ENCODE measurements around the gene C1QL4.
A peak's percentile ranks its signal among the peaks of the same experiment; 100 is the strongest.
"Not testable (repeated sequence)": the region's sequence is repeated elsewhere in the genome, so short reads cannot be mapped to it uniquely, and the experiment has no call there.

Gene C1QL4

DNA sequence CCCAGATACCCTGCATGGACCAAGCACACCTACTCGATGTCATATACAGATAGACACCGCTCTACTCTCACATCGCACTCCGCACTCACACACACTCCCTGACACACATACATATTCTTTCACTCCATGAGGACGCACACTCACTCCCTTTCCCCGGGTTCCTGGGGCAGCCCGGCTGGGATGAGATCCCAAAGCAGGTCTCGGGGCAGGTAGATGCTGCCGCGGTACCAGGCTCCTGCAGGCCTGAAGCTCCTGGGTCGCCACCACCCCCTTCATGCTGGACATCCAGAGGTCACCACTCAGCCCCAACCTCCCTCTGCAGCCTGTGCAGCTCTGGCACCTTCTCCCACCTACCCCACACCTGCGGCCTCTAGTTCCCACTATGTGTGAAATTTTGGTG is 2.3 kb downstream of the C1QL4 start:
- no peak for DNase-seq (ENCODE audit: low read depth in 2 of 2, low spot score in 1 of 2)

DNA sequence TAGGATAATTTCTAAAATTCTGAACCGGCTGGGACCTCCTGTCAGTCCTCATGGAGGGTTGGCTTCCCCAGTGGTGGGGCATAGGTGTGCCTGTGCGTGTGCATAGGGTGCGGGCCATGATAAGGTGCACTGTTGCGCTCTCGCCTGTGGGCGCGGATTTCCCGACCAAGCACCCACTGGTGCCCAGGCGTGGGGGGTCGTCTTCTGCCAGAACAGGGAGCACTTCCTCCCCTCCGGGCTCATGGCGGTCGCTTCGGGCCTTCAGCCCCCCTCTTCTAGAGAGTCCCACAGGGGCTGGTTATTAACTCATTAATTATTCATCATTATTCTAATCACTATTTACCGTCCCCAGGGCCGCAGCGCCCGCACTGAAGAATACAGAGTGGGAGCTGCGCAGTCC is 2.8 kb downstream of the C1QL4 start:
- DNase-seq (ENCODE audit: low read depth in 2 of 2, low spot score in 1 of 2): no peak

DNA sequence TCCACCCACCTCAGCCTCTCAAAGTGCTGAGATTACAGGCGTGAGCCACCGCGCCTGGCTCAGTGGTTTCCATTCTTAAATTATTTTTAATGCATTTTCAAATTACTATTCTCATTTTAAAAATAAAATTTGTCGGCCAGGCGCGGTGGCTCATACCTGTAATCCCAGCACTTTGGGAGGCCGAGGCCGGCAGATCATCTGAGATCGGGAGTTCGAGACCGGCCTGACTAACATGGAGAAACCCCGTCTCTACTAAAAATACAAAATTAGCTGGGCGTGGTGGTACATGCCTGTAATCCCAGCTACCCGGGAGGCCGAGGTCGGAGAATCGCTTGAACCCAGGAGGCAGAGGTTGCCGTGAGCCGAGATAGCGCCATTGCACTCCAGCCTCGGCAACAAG is 3.2 kb downstream of the C1QL4 start:
- DNase-seq (ENCODE audit: low read depth in 2 of 2, low spot score in 1 of 2): not testable (repeated sequence)

DNA sequence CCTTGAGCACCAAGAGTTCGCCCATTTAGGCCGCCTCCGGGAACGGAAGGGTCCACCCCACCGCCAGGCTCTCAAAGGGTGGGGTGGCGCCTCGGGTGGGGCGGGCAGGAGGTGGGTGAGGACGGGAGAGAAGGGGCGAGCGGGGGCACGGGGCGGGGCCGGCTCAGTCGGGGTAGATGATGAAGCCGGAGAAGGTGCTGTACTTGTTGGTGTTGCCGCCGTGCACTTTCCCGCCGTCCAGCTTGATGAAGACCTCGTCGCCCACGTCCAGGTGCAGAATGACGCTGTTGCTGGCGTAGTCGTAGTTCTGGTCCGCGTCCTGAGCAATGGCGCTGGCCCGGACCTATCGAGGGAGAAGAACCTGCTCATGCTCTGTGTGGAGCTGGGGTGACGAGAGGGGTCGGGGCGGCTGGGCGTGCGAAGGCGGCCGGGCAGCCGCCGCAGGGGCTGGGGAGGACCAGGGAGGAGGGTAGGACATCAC is 4.1 kb downstream of the C1QL4 start:
- DNase-seq (ENCODE audit: low read depth in 2 of 2, low spot score in 1 of 2): no peak

DNA sequence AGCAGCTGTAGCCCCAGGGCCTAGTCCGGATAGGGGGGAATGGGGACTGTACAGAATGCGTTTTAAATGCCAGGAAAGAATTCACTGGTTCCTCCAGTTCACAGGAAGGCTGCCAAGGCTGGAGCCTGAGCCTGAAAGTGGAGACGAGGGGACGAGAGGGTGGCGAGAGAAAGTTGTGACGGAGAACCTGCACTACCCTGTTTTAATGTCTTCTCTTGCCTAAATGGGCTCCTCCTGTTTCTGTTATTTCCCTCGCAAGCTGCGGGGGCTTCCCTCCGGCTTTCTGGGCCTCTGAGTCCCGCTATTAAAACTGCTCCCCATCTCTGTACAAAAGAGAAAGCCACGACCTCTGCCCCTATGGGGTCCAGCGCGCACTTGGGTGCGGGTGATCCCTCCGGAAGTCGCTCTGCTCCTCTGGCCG is 4.5 kb downstream of the C1QL4 start:
- no peak for DNase-seq (ENCODE audit: low read depth in 2 of 2, low spot score in 1 of 2)

DNA sequence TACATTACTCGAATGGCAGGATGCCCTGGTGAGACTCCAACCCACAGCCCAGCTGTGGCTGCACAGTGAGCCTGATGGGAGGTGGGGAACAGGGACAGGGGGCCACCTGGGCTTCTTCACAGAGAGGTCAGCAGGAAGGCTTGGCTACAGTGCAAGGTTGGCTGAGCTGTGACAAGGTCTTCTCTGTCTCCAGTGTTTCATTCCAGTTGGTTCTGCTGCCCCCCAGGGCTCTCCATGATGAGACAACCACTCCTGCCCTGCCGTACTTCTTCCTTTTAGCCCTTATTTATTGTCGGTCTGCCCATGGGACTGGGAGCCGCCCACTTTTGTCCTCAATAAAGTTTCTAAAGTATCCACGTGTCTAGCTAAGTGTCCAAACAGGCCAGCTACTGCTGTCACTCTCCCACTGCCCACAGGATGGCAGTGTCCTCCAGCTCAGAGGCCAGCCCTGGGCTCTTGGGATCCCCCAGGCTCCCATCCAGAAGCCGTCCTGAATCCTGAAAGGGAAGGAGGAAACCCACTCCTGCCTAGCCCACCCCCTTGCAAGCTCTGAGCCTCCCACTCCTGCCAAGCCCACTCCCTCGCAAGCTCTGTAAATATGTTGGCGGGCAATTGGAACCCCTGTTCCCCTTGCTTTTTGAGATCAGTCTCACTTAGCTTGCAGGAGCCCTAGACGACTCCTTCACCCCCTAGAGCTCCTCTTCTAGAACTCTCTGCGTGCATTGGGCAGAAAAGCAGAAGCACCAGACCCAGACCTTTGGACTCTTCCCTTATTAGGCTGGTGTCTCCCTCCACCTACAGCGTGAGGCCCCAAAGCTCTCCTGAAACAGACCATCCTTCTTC is 5.4 kb downstream of the C1QL4 start:
- no peak for DNase-seq (ENCODE audit: low read depth in 2 of 2, low spot score in 1 of 2)

DNA sequence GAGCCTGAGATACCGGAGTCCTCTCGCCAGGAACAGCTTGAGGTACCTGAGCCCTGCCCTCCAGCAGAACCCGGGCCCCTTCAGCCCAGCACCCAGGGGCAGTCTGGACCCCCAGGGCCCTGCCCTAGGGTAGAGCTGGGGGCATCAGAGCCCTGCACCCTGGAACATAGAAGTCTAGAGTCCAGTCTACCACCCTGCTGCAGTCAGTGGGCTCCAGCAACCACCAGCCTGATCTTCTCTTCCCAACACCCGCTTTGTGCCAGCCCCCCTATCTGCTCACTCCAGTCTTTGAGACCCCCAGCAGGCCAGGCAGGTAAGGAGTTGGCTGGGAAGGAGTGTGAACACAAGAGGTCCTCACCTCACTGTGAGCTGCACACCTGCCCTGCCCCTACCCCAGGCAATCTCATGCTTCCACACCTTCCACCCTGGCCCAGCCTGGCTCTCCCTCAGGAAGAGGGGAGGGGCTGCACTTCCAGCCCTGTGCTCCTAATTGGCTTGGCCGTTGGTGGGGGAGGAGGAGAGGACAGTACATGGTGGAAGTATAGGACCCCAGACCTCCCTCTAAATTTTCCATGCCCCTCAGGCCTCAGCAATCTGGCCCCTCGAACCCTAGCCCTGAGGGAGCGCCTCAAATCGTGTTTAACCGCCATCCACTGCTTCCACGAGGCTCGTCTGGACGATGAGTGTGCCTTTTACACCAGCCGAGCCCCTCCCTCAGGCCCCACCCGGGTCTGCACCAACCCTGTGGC is 6.2 kb downstream of the C1QL4 start:
- DNase-seq (ENCODE audit: low read depth in 2 of 2, low spot score in 1 of 2): no peak

DNA sequence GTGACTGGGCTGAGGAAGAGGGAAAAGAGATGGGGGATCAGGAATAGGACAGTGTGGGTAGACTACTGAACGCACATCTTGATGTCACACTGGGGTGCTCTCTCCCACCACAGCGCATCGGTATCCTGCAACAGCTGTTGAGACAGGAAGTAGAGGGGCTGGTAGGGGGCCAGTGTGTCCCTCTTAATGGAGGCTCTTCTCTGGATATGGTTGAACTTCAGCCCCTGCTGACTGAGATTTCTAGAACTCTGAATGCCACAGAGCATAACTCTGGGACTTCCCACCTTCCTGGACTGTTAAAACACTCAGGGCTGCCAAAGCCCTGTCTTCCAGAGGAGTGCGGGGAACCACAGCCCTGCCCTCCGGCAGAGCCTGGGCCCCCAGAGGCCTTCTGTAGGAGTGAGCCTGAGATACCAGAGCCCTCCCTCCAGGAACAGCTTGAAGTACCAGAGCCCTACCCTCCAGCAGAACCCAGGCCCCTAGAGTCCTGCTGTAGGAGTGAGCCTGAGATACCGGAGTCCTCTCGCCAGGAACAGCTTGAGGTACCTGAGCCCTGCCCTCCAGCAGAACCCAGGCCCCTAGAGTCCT is 6.9 kb downstream of the C1QL4 start:
- no peak for DNase-seq (ENCODE audit: low read depth in 2 of 2, low spot score in 1 of 2)

DNA sequence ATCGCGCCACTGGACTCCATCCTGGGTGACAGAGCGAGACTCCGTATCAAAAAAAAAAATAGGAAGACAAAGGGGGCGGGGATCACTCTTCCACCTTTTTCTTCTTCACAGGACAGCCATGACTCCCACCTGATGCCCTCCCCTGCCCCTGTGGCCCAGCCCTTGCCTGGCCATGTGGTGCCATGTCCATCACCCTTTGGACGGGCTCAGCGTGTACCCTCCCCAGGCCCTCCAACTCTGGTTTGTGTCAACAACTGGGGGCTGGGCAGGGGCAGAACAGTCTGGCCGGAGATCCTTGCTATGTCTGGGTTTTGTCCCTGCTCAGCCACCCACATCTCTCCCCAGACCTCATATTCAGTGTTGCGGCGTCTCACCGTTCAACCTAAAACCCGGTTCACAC is 8.2 kb downstream of the C1QL4 start:
- no peak for DNase-seq (ENCODE audit: low read depth in 2 of 2, low spot score in 1 of 2)

DNA sequence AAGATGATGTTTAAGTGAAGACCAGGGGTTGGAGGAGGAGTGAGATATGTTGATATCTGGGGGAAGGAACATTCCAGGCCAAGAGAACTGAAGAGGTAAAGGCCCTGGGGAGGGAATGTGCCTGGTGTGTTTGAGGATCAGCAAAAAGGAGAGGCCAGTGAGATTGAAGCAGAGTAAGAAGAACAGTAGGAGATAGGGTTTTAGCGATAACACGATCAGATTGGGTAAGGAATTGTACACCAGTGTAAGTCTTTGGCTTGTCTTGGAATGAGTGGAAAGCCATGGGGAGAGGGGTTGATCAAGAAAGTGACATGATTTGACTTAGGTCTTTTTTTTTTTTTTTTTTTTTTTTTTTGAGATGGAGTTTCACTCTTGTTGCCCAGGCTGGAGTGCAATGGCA is 9.1 kb downstream of the C1QL4 start:
- DNase-seq (ENCODE audit: low read depth in 2 of 2, low spot score in 1 of 2): no peak

DNA sequence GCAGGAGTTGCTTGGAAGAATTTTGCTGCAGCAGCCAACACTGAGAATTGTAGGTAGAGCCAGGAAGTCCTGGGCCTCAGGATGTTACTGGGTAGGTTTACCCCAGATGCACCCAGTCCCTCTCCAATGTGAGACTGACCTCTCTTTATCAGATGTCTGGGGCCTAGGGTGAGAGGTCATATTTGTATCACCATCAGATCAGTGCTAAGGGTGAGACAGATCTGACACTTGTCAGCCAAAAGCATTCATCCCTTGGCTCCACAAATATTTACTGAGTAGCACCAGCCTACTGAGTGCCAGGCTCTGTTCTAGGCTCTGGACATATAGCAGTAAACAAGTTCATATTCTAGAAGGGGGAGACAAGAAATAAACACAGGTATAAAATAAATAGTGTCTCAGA is 9.6 kb downstream of the C1QL4 start:
- DNase-seq (ENCODE audit: low read depth in 2 of 2, low spot score in 1 of 2): no peak

DNA sequence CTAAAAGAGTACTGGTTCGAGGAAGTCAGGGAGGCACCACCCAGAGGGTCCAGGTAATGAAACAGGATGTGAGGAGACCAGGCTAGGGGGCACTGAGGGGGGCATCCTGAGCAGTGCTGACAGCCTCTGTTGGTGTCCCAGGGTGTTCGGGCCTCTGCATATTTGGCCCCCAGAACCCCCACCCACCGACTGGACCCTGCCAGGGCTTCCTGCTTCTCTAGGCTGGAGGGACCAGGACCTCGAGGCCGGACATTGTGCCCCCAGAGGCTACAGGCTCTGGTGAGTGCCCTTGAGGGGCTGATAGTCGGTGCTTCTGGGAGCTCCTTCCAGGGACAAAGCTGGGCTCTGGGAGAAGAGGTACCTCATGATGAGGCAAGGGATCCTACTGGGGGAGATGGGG is 11.4 kb downstream of the C1QL4 start:
- no peak for DNase-seq (ENCODE audit: low read depth in 2 of 2, low spot score in 1 of 2)

DNA sequence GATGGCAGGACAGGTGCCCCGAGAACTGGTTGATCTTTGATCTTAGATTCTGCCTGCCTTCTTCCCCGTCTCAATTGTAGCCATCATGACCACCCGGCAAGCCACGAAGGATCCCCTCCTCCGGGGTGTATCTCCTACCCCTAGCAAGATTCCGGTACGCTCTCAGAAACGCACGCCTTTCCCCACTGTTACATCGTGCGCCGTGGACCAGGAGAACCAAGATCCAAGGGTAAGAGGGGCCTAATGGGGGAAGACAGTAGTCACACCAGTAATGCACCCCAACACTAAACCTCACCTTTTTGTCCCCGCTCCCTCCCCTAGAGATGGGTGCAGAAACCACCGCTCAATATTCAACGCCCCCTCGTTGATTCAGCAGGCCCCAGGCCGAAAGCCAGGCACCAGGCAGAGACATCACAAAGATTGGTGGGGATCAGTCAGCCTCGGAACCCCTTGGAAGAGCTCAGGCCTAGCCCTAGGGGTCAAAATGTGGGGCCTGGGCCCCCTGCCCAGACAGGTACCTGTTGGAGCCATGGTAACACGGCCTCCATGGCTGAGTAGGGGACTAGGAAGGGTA is 13.4 kb downstream of the C1QL4 start:
- no peak for DNase-seq (ENCODE audit: low read depth in 2 of 2, low spot score in 1 of 2)

DNA sequence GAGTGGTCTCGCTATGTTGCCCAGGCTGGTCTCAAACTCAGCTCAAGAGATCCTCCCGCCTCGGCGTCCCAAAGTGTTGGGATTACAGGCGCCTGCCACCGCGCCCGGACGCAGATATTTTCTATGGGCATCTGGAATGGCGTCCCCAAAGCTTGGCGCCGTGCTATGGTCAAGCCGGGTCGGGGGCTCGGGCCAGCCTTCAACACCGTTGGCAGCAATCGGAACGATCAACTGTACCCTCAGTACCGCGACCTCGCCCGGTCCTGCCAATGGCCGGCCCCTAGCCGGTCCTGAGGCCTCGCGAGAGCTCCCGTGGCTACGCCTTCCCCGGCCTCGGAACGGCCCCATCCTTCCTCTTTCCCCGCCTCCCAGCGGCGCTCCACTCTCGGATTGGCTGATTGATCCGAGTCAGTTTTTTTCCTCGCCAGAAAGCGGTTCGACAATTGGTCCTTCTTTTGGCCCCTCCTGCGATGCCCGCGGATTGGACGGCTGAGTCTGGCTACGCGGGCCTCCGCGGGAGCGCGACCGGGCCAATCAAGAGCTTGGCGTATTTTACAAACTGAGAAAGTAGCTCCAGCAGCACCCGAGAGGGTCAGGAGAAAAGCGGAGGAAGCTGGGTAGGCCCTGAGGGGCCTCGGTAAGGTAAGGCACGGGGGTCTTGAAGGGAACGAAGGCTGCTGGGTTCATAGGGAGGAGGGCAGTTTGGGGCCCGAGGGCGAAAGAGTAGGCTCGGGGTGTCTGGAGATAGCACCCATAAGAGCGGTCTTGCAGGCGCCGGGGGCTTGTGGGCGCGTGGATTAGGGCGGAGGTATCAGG is 14.1 kb downstream of the C1QL4 start, which contains the start of gene TROAP:
Gene TROAP (plus strand): TSS at position 548 of the 816 bp plus-strand sequence. CDS start 354 bp downstream, outside the sequence.
- peak; percentile 82 to 93 for DNase-seq (ENCODE audit: low read depth in 2 of 2, low spot score in 1 of 2)

DNA sequence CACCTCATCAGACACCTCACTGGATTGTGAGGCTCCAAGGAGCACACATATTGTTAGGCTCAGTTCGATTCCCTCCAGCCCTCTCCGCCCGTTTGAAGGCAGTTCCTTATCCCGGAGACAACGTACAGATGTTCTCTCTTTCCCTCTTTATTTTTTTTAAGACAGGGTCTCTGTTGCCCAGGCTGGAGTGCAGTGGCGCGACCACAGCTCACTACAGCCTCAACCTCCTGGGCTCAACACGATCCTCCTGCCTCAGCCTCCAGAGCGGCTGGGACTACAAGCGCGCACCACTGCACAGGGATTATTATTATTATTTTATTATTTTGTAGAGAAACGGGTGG is 14.7 kb downstream of the C1QL4 start:
- DNase-seq (ENCODE audit: low read depth in 2 of 2, low spot score in 1 of 2): no peak

DNA sequence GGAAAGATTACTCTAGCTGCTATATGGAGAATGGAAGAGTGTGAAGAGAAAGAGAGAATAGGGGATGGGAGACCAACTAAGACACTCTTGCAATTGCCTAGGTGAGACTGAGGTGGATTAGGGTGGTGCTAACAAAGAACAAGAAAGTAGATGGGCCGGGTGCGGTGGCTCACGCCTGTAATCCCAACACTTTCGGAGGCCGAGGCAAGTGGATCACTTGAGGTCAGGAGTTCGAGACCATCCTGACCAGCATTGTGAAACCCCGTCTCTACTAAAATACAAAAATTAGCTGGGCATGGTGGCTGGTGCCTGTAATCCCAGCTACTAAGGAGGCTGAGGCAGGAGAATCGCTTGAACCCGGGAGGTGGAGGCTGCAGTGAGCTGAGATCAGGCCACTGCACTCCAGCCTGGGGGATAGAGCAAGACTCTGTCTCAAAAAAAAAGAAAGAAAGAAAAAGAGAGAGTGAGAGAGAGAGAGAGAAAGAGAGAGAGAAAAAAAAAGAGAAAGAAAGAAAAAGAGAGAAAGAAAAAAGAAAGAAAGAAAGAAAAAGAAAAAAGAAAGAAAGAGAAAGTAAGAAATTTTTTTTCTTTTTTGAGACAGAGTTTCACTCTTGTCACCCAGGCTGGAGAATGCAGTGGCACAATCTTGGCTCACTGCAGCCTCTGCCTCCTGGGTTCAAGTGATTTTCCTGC is 16.4 kb downstream of the C1QL4 start:
- DNase-seq (ENCODE audit: low read depth in 2 of 2, low spot score in 1 of 2): not testable (repeated sequence)

DNA sequence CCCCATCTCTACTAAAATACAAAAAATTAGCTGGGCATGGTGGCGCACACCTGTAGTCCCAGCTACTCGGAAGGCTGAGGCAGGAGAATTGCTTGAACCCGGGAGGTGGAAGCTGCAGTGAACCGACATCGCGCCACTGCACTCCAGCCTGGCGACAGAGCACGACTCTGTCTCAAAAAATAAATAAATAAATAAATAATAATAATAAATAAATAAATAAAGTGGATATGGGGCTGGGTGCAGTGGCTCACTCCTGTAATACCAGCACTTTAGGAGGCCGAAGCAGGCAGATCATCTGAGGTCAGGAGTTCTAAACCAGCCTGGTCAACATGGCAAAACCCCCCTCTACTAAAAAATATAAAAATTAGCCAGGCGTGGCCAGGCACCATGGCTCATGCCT is 19.9 kb downstream of the C1QL4 start:
- not testable (repeated sequence) for DNase-seq (ENCODE audit: low read depth in 2 of 2, low spot score in 1 of 2)

DNA sequence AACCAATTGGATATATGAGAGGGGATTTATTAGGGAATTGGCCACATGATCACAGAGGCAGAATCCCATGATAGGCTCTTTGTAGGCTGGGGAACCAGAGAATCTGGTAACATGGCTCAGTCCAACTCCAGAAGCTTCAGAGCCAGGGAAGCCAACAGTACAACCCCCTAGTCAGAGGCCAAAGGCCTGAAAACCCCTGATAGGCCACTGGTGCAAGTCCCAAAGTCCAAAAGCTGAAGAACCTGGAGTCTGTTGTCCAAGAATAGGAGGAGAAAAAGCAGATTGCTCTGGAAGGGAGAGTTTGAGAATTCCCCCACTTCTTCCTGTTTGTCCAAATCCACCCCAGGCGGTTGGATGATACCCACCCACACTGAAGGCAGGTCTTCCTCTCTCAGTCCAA is 22.2 kb downstream of the C1QL4 start:
- no peak for DNase-seq (ENCODE audit: low read depth in 2 of 2, low spot score in 1 of 2)

DNA sequence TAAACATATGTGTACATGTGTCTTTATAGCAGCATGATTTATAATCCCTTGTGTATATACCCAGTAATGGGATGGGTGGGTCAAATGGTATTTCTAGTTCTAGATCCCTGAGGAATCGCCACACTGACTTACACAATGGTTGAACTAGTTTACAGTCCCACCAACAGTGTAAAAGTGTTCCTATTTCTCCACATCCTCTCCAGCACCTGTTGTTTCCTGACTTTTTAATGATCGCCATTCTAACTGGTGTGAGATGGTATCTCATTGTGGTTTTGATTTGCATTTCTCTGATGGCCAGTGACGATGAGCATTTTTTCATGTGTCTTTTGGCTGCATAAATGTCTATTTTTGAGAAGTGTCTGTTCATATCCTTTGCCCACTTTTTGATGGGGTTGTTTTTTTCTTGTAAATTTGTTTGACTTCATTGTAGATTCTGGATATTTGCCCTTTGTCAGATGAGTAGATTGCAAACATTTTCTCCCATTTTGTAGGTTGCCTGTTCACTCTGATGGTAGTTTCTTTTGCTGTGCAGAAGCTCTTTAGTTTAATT is 26.5 kb downstream of the C1QL4 start:
- DNase-seq (ENCODE audit: low read depth in 2 of 2, low spot score in 1 of 2): not testable (repeated sequence)

DNA sequence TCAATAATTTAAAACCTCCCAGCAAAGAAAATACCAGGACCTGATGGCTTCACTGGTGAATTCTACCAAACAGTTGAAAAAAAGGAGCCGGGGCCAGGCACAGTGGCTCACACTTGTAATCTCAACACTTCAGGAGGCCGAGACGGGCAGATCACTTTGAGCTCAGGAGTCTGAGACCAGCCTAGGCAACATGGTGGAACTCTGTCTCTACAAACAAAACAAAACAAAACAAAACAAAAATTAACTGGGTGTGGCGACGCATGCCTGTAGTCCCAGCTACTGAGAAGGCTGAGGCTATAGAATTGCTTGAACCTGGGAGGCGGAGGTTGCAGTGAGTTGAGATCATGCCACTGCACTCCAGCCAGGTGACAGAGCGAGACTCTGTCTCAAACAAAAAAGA is 27.6 kb downstream of the C1QL4 start:
- no peak for DNase-seq (ENCODE audit: low read depth in 2 of 2, low spot score in 1 of 2)
